Measurements from ENCODE around the gene RAD51B.

Gene RAD51B

DNA sequence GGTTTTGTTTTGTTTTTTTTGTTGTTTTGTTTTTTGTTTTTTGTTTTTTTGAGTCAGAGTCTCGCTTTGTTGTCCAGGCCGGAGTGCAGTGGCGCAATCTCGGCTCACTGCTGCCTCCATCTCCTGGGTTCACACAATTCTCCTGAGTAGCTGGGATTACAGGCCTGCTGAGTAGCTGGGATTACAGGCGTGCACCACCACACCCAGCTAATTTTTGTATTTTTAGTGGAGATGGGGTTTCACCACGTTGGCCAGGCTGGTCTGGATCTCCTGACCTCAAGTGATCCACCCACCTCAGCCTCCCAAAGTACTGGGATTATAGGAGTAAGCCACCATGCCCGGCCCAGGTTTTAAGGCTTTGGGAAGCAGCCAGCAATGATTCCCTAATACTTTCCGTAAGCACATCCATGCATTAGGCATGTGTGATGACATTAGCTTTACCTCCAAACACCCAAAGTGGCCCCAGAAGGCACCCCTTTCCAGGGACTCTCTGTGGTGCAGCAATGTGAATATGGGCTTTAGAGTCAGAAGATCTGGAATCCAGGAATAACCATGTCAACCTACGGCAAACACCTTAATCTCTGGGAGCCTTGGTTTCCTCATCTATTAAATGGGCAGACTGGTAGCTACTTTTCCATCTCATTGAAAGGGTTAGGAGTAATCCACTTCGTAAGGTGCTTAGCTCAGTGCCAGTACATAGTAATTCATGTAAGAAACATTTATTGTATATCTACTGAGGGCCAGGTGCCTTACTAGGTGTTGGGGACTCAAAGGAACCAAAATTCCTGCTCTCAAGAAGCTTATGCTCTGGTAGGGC lies 820.4 kb downstream of the RAD51B start:
- no peak overlapping the region for H3K4me3 ChIP-seq (replicated peaks in 1 of 2; ENCODE audit: low read depth in 2 of 2, low read length in 2 of 2)
- DNase-seq (ENCODE audit: low read depth in 2 of 2): peak in 1 of 2 donors; percentile 30
- no peak for TF ChIP-seq CTCF (IDR thresholded peaks at IDR 0.05; ENCODE audit: low read depth, low read length)

GRCh38 chr14:68643673-68644072 lies 824.1 kb downstream of the RAD51B start:
- TF ChIP-seq CTCF (IDR thresholded peaks at IDR 0.05; ENCODE audit: low read depth, low read length): no peak

GRCh38 chr14:68644101-68644500 lies 824.5 kb downstream of the RAD51B start:
- no peak overlapping the region for H3K4me3 ChIP-seq (replicated peaks in 1 of 2; ENCODE audit: low read depth in 2 of 2, low read length in 2 of 2)
- no peak for DNase-seq (ENCODE audit: low read depth in 2 of 2)
- TF ChIP-seq CTCF (IDR thresholded peaks at IDR 0.05; ENCODE audit: low read depth, low read length): no peak

More at GRCh38 chr14:68643673-68644072, 824.1 kb downstream of the RAD51B start:
- H3K4me3 ChIP-seq (replicated peaks in 1 of 2; ENCODE audit: low read depth in 2 of 2, low read length in 2 of 2): no peak overlapping the region
- no peak for DNase-seq (ENCODE audit: low read depth in 2 of 2)

GRCh38 chr14:68645371-68645770 lies 825.8 kb downstream of the RAD51B start:
- no peak for TF ChIP-seq CTCF (IDR thresholded peaks at IDR 0.05; ENCODE audit: low read depth, low read length)
- no peak for DNase-seq (ENCODE audit: low read depth in 2 of 2)
- no peak overlapping the region for H3K4me3 ChIP-seq (replicated peaks in 1 of 2; ENCODE audit: low read depth in 2 of 2, low read length in 2 of 2)

DNA sequence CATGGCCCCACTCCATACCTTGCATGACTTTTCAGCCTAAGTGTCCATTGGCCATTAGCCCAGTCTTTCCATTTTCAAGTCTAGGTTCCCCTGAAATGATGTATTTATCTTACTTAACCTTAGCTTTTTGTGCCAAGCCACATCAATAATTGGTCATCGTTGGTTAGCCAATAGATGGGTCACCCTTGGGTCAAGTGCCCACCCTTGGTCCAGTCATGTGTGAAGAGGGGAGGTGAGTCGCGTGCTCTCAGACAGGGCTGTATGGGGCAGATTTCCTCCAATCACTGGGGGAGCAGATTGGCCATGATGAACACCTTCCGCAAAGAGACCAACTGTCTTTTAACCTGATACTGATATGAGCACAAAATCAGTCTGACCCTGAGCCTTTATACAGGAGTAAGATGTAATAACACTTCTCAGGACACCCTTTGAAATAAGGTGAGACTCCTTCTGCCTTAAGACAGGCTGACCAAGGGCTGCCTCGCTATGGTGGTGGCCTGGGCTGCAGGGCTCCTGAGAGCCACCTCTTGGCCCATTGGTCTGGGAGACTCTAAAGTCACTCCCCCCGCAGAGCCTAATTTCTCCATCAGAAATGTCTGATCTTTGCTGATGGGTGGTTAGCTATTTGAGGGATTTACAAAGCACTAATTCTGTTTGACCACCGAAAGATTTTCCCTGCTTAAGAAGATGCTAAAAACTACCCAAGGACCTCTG lies 830.1 kb downstream of the RAD51B start:
- DNase-seq (ENCODE audit: low read depth in 2 of 2): peak in 1 of 2 donors; percentile 60
- TF ChIP-seq CTCF (IDR thresholded peaks at IDR 0.05; ENCODE audit: low read depth, low read length): no peak
- no peak overlapping the region for H3K4me3 ChIP-seq (replicated peaks in 1 of 2; ENCODE audit: low read depth in 2 of 2, low read length in 2 of 2)

GRCh38 chr14:68650404-68650994 lies 830.9 kb downstream of the RAD51B start:
- no peak for DNase-seq (ENCODE audit: low read depth in 2 of 2)
- no peak overlapping the region for H3K4me3 ChIP-seq (replicated peaks in 1 of 2; ENCODE audit: low read depth in 2 of 2, low read length in 2 of 2)
- TF ChIP-seq CTCF (IDR thresholded peaks at IDR 0.05; ENCODE audit: low read depth, low read length): no peak

Measured in cardiac fibroblast (primary cell).